ENCODE results near the gene ABLIM3.

- no peak for TF ChIP-seq MAX (IDR thresholded peaks at IDR 0.05)
- no peak for TF ChIP-seq YY1 (IDR thresholded peaks at IDR 0.05; ENCODE audit: low read depth)
- no peak for TF ChIP-seq NFIC (IDR thresholded peaks at IDR 0.05)
Observed at GRCh38 chr5:149100331-149100730, 41.0 kb upstream of the ABLIM3 start.
